ENCODE results near the gene PLPP3. TPM values are rescaled to one million over a fixed set of nuclear protein-coding genes. Genes with fewer than 3 reads are reported as not detected.

The PLPP3 gene
- total RNA-seq, 1 donor: 243 TPM

- peaks cover 52% of the 10 kb centered on the region for H4K20me1 ChIP-seq (ENCODE audit: insufficient read depth, low read length)
Observed at GRCh38 chr1:56561227-56562019, 17.9 kb downstream of the PLPP3 start.

GRCh38 chr1:56557746-56558145, 21.6 kb downstream of the PLPP3 start:
- Histone ChIP-seq H3K79me2 (ENCODE audit: insufficient read depth, low read length) (peaks cover 83% of the 10 kb centered on the region), H3K4me3 (ENCODE audit: insufficient read depth, low read length) (no peak overlapping the region), H4K20me1 (ENCODE audit: insufficient read depth, low read length) (peaks cover 51% of the 10 kb centered on the region), H3K36me3 (ENCODE audit: insufficient read depth, low read length) (peaks cover 4% of the 10 kb centered on the region), H2AFZ (ENCODE audit: low read length) (peak overlapping the region; percentile 8), H3K9me3 (ENCODE audit: low read depth, low read length) (no peaks in the 10 kb centered on the region), H3K4me2 (ENCODE audit: insufficient read depth, low read length) (no peak overlapping the region), H3K27me3 (ENCODE audit: insufficient read depth, low read length) (no peaks in the 10 kb centered on the region), H3K4me1 (ENCODE audit: insufficient read depth, low read length) (no peaks in the 10 kb centered on the region), H3K27ac (ENCODE audit: low read depth, low read length) (no peak overlapping the region)
- no peak for DNase-seq (ENCODE audit: insufficient read length, low spot score, missing footprints)
- TF ChIP-seq CTCF (IDR thresholded peaks at IDR 0.05; ENCODE audit: extremely low read depth, low read depth, low read length): no peak

More at GRCh38 chr1:56561227-56562019, 17.9 kb downstream of the PLPP3 start:
- Histone ChIP-seq H3K36me3 (ENCODE audit: insufficient read depth, low read length) (peaks cover 3% of the 10 kb centered on the region), H3K79me2 (ENCODE audit: insufficient read depth, low read length) (peaks cover 85% of the 10 kb centered on the region), H3K4me2 (ENCODE audit: insufficient read depth, low read length) (no peak overlapping the region), H3K9me3 (ENCODE audit: low read depth, low read length) (no peaks in the 10 kb centered on the region), H3K4me1 (ENCODE audit: insufficient read depth, low read length) (peaks cover 9% of the 10 kb centered on the region), H3K4me3 (ENCODE audit: insufficient read depth, low read length) (no peak overlapping the region), H2AFZ (ENCODE audit: low read length) (no peak overlapping the region), H3K27ac (ENCODE audit: low read depth, low read length) (no peak overlapping the region), H3K27me3 (ENCODE audit: insufficient read depth, low read length) (no peaks in the 10 kb centered on the region)
- no peak for DNase-seq (ENCODE audit: insufficient read length, low spot score, missing footprints)
- no peak for TF ChIP-seq CTCF (IDR thresholded peaks at IDR 0.05; ENCODE audit: extremely low read depth, low read depth, low read length)

GRCh38 chr1:56555448-56555847, 23.9 kb downstream of the PLPP3 start:
- DNase-seq (ENCODE audit: insufficient read length, low spot score, missing footprints): no peak
- no peak overlapping the region for H3K4me3 ChIP-seq (ENCODE audit: insufficient read depth, low read length)
- H3K4me2 ChIP-seq (ENCODE audit: insufficient read depth, low read length): no peak overlapping the region
- H2AFZ ChIP-seq (ENCODE audit: low read length): no peak overlapping the region
- H3K4me1 ChIP-seq (ENCODE audit: insufficient read depth, low read length): no peaks in the 10 kb centered on the region
- H3K27me3 ChIP-seq (ENCODE audit: insufficient read depth, low read length): no peaks in the 10 kb centered on the region
- TF ChIP-seq CTCF (IDR thresholded peaks at IDR 0.05; ENCODE audit: extremely low read depth, low read depth, low read length): no peak
- H3K79me2 ChIP-seq (ENCODE audit: insufficient read depth, low read length): peaks cover 91% of the 10 kb centered on the region
- no peak overlapping the region for H3K27ac ChIP-seq (ENCODE audit: low read depth, low read length)
- H4K20me1 ChIP-seq (ENCODE audit: insufficient read depth, low read length): peaks cover 56% of the 10 kb centered on the region
- no peaks in the 10 kb centered on the region for H3K9me3 ChIP-seq (ENCODE audit: low read depth, low read length)
- peaks cover 4% of the 10 kb centered on the region for H3K36me3 ChIP-seq (ENCODE audit: insufficient read depth, low read length)

- Histone ChIP-seq H3K79me2 (ENCODE audit: insufficient read depth, low read length) (peaks cover 93% of the 10 kb centered on the region), H3K27me3 (ENCODE audit: insufficient read depth, low read length) (no peaks in the 10 kb centered on the region), H4K20me1 (ENCODE audit: insufficient read depth, low read length) (peaks cover 54% of the 10 kb centered on the region), H2AFZ (ENCODE audit: low read length) (no peak overlapping the region), H3K36me3 (ENCODE audit: insufficient read depth, low read length) (peaks cover 4% of the 10 kb centered on the region), H3K9me3 (ENCODE audit: low read depth, low read length) (no peaks in the 10 kb centered on the region), H3K4me2 (ENCODE audit: insufficient read depth, low read length) (no peak overlapping the region), H3K4me3 (ENCODE audit: insufficient read depth, low read length) (no peak overlapping the region), H3K4me1 (ENCODE audit: insufficient read depth, low read length) (peaks cover 8% of the 10 kb centered on the region), H3K27ac (ENCODE audit: low read depth, low read length) (no peak overlapping the region)
- no peak for DNase-seq (ENCODE audit: insufficient read length, low spot score, missing footprints)
- no peak for TF ChIP-seq CTCF (IDR thresholded peaks at IDR 0.05; ENCODE audit: extremely low read depth, low read depth, low read length)
Observed at GRCh38 chr1:56553046-56553445, 26.3 kb downstream of the PLPP3 start.
